GM21360 (cell line): Measurements from ENCODE around the gene MYO1E.
"Not testable (repeated sequence)": the region's sequence is repeated elsewhere in the genome, so short reads cannot be mapped to it uniquely, and the experiment has no call there.

Experiments used
- ATAC-seq: cut with Tn5 transposase; IDR thresholded peaks from one replicate; pipeline ENCODE4 v1.9.1; 2021; ENCODE audit warnings: mild to moderate bottlenecking, moderate library complexity; ENCODE audit not compliant: unreplicated experiment

MYO1E gene

DNA sequence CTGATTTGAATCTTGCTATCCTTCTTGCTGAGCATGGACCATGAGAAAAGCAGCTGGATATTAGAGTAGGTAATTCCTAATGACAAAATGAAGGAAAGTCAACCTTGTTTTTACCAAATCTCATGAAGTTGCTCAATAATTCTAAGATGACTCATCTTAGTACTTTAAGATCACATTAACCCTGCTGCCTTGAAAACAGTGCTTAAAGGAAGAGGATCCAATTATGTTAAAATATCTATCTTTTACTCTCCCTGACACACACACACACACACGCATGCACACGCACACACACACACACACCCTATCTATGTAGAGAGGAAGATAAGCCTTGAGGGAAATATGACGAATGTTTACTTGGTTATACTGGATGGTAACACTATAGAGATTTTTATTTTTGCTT lies 16.0 kb upstream of the MYO1E start:
- no peak for ATAC-seq

DNA sequence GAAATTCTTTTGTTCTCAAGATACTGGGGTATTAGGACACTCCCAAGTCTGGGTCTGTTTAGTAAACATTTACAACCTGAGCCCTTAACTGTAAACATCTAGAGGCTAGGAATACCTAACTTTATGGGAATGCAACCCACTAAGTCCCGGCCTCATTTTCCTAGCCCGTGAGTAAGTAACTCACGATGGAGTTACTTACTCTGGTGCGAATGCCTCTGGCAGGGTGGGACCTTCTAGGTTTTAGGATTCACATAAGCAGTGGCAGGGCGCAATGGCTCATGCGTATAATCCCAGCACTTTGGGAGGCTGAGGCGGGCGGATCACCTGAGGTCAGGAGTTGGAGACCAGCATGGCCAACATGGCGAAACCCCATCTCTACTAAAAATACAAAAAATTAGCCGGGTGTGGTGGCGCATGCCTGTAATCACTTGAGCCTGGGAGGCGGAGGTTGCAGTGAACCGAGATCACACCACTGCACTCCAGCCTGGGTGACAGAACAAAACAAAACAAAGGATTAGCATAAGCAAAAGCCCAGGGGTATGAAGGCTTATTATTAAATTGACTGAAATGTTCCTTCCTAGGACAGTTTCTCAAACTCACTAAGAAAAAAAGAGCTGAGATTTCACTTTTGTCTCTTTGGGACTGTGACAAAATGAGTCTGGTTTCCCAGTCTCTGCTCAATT lies 14.7 kb upstream of the MYO1E start:
- not testable (repeated sequence) for ATAC-seq

DNA sequence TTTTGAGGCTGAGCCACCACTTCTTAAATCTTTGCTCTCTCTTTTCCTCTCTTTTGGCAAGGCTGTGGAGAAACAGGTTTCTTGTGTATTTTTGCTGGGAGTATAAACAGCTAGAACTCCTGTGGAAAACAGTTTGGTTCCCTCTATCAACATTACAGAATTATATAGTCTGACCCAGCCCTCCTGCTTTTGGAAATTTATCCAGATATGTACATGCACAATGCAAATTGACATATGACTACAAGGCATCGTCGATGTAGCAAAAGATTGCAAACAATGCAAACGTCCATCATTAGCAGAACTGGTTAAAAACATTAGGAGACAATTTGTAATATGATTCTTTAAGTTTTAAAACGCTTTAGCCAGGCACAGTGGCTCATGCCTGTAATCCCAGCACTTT lies 12.5 kb upstream of the MYO1E start:
- no peak for ATAC-seq

DNA sequence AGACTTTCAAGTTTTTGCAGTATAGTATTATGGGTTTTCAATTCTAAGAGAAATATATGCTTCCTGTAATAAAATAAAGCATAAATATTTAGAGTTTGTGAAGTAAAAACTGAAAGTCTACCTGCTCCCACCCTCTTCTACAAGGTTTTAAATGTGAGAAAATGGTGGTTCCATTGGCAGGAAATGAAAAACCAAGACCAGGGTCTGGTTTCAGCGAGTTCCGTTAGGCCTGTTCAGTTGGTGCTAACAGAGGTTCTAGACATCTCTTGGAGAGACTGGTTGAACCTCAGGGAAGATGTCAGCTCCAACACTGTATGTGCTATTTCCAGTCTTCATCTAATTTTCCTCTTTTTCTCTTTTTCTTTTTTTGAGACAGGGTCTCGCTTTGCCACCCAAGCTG lies 11.8 kb upstream of the MYO1E start:
- no peak for ATAC-seq

DNA sequence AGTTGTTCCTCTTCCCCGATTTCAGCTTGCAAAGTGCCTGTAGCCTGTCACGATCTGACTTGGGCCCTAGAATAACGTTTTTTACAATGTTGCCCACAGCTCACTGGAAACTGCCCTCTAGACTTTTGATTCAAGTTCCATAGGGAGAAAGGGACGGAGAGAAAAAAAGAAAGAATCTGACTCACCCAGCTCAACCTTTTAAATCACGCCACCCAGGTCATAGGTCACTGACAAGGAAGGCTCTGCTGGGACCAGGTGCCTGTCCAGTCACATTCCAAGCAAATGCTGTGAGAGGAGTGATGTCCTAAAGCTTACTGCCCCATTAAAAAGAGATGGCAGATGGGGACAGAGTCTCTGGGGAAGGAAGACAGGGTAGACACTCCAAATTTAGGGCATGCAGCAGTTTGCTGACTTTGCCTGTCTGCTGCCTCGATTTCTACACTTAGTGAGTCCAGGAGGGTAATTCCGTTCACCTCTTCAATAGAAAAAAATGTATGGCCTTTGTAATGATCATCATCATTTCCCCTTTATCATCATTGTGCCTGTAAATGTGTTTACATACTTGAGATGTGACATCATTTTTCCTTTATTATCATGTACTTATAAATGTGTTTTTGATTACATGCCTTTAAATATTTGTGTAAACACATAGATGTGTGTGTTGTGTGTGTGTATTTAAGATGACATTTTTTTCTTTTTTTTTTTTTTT lies 8.4 kb upstream of the MYO1E start:
- ATAC-seq, result no peak

DNA sequence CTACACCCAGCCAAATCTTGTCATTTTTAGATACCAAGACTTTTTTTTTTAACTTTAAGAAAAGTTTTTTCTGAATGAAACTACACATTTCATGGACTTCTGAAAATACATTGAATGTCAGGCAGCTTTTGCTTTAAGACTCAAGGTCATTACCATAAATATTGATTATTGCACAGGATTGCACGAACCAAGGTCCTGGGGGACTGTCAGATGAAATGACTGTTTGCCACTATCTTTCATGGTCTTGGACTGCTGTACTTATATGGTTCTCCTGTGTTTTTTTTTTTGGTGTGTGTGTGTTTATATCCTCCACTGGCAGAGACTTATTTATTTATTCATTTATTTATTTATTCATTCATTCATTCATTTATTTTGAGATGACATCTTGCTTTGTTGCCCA lies 6.9 kb upstream of the MYO1E start:
- ATAC-seq, result no peak

DNA sequence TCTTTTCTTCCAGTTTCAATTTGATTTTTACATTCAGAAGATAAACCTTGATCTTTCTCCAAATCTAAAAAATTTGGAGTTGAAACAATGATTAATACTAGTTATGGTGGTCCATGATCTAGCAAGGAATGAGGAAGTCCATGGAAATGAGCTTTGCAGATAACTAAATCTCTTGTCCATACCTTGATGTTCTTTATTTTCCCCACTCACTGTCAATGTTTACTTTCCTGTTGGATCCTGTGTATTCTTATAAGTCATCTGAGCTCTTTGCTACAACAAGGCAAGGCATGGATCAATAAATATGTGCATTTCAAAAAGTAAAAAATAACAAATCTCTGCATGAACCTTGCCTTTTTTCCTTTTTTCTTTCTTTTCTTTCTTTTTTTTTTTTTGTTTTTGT lies 6.2 kb upstream of the MYO1E start:
- ATAC-seq, result no peak

DNA sequence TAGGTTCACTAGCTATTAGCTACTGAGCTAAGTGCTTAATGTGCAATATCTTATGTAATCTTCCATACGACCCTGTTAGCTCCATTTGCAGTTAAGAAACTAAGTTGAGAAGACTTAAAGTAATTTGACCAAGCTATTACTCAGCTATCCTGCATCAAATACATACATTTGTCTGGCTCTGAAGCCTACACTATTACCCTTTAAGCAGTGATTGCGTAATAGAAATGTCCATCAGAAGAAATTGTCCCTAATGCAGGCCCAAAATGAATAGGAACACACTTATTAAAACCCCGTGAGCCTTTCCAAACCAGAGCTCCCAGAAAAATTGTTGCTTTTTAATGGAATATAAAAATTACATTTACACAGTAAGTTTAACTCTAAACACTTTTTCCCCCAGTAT lies 5.3 kb upstream of the MYO1E start:
- ATAC-seq, result no peak

DNA sequence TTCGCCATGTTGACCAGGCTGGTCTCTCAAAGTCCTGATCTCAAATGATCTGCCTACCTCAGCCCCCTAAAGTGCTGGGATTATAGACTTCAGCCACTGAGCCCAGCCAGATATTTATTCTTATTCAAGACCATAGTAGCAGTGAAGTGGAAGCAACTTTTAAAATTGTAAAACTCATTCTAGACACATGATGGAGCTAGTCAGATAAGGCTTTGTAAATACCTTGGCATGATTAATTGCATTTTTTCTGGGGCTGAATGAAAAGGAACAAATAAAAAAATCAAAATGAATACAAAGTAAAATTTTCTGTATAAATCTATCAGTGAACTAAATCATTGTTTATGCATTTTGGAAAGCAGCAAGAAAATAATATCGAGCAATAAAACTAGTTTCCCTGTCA lies 4.1 kb upstream of the MYO1E start:
- no peak for ATAC-seq

DNA sequence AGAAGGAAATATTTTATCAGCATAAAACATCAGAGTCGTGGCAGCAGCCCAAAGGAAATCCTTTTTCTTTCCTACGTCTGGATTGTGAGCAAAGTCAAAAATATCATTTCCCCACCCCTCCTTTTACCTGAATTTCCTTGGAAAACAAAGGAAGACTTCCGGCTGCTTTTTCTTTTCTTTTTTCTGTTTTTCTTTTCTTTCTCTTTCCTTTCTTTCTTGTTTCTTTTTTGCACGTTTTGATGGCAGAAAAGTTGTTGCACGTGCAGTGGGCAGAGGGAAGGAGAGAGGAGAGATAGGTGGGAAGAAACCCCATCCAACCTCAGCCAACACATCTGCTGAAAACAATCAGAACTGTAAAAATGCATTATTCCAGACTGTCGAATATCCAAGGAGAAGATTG lies 544 bp upstream of the MYO1E start:
- ATAC-seq, result no peak

DNA sequence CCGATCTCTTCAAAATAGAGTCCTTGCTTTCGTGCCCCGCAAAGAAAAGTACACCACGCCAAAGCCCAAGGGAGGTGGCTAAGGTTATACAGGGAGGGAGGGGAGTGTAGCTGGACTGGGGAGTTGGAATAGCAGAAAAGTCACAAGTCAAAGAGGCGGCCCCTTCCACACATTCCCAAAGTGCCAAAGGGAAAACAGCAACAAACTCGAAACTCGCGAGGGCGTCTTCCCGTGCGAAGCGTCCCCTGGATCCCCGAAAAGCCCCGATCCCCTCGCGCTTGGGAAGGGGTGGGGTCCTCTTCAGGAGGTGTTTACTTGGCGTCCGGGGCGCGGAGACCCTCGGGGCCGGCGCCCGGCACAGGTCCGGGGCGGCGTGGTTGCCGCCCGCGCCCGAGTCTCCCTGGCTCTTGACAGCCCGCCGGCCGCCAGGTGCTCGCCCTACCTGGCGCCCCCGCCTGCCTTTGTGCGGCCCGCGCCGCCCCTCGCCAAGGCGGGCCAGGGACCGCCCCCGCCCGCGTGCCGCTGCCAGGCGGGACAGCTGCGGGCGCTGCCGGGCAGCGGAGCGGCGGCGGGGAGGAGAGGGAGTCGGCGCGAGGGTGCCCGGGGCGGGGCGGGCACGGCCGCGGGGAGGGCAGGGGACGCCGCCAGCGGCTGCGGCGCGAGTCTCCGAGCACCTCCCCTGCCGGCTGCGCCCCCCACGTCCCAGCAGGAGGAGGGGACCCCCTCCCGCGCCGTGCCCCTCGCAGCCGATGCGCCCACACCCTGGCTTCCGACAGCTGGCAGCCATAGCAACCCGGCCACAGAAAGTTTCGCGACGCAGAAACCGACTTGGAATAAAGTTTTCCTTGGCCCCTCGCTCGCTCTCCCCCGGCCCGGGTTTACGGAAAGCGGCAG lies 966 bp downstream of the MYO1E start:
- ATAC-seq, result no peak

DNA sequence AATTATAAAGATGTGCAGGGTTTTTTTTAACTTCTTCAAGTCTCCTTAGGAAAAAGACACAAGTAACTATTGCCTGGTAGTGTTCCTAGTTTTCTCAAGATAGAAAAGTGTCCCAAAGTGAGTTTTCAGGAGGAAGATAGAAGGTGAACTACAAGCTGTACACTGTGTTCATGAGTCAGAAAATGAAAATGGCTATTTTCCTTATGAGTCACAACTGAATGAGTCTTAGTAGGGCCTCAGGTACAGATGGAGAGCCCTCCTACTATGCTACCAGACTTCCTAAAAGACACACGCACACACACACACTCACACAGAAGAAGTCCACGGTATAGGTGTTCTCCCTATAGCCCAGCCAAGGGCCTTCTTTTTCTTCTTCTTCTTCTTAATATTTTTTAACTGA lies 3.1 kb downstream of the MYO1E start:
- peak; percentile 31 for ATAC-seq

DNA sequence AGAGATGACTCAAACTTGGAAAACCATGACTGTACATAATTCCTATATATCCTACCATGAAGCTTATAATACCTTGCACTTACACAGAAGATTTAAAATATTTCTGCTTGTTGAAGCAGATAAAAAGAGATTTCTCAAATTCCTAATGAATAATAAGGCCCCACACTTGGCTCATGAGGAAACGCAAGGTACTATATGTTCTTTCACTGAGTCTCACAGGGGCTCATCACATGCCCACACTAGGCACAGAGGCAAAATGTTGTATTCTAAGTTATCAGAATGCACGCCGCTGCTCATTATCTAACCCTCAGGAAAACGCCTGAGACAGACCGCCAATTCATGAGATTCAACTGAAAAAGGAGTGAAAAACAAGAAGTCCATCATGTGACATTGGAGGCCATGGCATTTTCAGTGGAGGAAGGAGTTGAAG lies 5.6 kb downstream of the MYO1E start:
- ATAC-seq, result no peak

DNA sequence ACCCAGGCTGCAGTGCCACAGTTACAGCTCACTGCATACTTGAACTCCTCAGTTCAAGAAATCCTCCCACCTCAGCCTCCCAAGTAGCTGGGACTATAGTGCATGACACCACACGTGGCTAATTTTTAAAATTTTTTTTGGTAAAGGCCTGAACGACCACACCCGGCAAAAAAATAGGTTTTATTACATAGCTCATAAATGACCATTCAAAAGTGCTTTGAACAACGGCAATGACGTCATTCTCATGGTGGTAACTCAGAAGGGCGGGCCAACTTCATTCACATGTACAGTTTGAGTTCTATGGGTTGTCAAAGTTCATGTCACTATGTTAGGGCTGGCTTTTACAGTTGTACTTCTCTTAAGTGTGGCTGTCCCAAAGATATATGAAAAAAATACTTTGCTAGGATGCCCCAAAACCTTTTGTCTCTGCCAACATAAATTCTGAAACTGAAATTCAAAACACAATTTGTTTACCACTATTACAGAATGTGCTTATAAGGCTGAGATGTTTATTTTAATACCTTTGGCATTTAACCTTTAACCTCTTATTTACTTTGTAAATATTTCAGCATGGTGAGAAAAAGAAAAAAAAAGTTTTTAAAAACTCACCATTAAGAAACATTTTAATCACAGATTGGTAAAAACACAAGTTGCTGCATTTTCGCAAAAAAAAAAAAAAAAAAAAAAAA lies 6.2 kb downstream of the MYO1E start:
- no peak for ATAC-seq

DNA sequence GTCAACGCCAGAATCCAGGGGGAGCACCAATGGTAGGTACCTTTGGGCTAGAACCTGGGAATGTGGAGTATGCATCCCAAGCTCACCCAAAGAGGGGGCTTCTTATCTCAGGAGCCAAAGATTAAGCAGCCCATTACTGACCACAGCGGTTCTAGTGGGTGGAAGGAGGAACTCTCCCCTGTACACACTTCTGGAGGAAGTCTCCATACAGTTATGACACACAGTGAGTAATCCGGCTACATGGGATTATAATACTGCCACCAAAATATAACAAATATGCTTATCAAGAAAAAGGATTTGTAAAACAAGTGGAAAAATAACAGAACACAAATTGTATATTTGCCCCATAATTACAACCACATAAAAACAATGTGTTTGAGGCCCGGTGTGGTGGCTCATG lies 8.4 kb downstream of the MYO1E start:
- ATAC-seq, result no peak

DNA sequence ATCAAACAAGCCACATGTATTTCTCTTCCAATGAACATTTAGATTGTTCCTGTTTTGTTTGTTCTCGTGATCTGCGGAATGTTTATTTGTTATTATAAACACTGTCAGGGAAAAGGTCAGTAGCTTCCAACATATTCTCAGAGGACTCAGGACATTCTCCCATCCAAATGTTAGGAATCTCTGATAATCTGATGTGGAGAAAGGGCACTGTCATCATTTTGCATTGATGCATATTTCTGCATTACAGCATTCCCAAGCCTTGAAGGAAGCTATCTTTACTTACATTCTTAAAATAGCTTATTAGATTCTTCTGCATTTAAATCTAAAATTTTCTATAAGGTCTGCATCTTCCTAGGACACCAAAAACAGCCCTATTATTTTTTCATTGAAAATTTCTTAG lies 10.3 kb downstream of the MYO1E start:
- ATAC-seq, result no peak

DNA sequence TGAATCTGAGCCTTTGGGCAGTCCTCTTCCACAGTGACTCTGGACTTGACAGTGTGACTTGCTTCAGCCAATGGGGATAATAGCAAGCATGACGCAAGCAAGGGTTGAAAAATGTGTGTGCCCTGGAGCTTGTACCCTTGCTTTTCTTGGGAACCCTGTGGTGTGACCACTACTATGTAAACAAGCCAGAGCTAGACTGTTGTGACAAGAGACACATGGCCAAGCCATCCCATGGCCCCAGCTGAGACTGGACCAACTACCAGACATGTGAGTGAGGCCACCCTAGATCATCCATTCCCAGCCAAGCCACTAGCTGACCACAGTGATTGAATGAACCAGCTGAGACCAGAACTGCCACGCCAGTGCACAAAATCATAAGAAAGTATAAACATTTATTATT lies 11.8 kb downstream of the MYO1E start:
- no peak for ATAC-seq

DNA sequence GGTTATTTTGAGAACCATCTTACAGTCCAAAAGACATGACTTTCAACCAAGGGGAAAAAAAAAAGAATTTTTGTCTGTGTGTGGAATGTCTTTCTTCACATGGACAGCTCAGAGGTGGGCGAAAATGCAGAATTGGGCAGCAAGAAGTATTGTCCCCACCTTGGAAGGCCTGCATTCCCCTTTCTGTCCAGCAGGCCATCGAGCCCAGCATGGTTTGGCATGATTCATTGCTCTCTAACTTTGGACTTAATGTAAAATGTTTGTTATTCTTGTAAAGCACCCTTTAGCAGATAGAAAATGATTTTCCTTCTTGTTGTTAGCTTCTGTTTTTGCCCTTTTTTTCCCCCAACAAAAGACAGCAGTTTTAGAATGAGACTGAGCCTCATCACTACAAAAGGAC lies 12.4 kb downstream of the MYO1E start:
- ATAC-seq, result no peak

DNA sequence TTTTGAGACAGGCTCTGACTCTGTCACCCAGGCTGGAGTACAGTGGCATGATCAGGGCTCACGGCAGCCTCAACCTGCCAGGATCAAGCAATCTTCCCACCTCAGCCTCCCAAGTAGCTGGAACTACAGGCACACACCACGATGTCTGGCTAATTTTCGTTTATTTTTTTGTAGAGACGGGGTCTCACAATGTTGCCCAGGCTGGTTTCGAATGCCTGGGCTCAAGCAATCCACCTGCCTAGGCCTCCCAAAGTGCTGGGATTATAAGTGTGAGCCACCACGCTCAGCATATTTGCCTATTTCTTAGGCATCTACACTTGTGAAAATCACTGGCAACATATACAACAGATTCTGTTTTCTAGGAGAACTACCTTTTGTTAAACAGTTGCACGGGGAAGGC lies 16.9 kb downstream of the MYO1E start:
- no peak for ATAC-seq

DNA sequence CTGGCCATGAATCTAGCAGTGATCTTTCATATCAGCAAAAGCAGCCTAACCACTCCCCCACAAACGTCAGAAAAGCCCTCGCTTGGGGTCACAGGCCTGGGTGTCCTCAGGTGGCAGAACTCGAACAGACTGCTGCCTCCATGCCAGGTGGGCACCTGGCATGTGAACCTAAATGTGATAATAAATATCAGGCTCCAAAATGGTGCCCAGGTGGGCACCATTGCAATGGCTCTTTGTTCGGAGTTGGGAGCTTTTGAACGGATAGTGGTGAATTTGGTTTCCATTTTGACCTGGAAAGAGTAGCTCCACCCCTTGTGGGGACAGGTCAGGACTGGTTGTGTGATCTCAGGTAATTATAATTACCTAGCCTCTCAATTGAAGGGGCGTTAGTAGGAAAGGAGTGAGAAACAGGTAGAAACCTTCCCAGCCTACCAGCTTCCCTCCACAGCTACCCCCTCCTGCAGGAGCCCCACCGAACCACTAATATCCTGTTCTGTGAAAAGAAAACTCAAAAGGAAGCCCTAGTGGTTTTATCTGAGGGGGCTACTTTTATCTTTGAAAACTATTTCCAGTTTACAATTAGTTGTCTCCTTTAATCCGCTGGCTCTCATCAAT lies 18.1 kb downstream of the MYO1E start:
- no peak for ATAC-seq

DNA sequence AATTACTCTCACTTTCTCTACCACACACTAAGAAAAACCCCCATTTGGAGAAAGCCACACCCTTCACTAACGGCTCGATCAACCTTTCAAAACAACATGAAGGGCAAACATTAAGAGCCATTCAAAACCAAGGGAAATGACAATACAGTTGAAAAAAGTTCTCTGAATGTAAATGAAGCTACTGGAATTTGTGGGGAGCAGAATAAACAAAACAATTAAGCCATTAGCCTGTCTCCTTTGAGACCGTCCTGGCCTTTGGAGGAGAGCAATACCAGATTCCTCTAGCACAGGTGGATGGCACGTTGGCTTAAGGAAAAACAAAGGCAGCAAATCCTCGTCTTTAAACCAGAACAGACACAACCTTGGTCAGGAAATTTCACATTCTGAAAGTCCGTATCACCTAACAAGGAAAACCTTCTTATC lies 18.7 kb downstream of the MYO1E start:
- ATAC-seq, result no peak
